Measurements from ENCODE around the gene MX2.
"Not testable (repeated sequence)": the region's sequence is repeated elsewhere in the genome, so short reads cannot be mapped to it uniquely, and the experiment has no call there.

Gene MX2

DNA sequence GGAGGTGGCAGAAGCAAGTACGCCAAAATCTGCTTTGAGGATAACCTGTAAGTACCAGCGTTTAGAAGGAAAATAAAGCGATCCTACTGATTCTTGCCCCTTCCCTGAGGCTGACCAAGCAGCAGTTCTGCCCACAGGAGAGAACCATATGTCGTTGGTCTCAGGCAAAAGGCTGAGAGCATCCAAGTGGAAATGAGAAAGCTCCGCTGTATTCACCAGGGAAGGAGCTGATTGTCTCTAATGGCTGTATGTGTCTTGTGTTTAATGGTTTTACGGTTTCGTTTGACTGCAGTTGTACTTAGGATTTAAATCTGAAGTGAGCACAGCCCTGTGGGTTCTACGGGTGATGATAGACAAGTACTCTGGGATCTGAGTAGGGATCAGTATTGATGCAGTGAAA, 23.4 kb upstream of the MX2 start:
- DNase-seq, result no peak

DNA sequence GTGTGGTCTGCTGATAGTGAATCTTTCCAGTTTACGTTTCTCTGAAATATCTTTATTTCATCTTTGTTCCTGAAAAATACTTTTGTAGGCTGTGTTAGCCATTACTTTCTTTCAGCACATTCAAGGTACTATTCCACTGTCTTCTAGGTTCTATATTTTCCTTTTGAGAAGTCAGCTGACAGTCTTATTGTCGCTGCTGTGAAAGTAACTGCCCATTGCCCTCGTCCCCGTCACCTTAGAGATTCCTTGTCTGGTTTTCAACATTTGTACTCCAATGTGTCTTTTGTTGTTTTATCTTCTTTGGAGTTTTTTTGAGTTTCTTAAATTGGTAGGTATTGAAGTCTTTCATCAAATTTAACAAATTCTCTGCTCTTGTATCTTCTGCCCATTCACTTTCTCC, 19.8 kb upstream of the MX2 start:
- no peak for DNase-seq

DNA sequence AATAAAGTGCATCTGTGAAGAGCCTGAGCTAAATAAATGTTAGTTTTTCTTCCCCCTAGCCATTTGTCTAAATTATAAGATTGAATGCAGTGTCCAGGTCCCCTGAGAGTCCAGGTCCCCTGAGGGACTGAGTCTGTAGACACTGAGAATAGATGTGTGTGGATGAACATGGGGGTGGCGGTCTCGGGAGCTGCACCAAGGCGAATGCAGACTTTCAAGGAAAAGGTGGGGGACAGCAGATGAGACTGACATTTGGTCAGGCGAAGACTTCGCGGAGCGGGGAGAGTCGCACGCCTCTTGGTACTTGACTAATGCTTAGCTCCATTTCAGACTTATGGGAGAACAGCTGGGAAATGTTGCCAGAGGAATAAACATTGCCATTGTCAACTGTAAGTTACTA, 17.7 kb upstream of the MX2 start:
- DNase-seq, result no peak

GRCh38 chr21:41345356-41345755, 16.5 kb upstream of the MX2 start:
- DNase-seq, result no peak

DNA sequence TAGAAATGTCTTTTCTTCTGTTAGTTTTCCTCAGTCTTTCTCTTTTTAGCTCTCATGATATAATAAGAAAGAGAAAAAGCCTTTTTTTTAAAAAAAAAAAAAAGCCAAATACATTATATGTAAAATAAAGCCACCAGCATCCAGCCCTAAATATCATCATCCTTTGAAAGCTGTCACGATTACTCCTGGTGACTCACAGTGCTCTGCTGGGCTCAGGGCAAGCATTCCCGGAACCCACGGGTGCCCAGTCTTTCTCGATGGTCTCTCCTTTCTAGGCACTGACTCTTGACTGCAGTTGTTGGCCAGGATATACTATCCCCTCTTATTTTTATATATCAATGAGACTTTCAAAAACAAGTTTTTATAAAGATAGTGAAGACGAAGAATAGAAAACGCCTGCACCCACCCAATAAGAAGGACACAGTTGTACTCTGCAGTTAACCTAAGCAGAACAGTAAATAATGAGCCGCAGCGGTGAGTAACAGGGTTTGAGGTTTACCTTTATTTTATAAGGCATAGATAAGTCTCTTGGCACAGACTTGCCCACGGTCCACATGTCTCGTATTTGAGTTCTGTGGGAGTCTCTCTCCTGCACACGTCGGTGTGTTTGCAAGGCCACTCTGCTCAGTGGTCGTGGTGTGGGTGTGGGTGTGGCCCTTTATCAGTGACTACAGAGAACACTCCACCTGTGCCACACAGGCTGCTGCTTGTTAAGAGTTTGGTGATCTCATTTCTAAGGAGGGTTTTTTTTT, 15.7 kb upstream of the MX2 start:
- DNase-seq, result no peak

DNA sequence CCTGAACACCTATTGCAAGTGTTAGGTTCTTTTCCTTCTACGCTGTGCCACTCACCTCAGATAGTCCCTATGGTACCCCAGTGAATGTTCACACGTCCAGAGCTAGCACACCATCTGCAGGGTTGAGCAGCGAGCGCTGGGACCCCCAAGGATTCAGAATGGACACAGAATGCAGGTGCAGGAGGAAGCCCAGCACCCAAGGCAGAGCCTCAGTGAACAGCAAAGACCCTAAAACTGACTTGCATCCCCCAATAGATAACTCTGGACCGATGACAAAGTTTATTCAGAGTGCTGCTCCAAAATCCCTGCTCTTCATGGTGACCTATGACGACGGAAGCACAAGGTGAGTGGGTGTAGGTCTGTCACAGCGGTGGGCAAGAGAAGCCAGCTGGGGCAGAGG, 15.1 kb upstream of the MX2 start:
- DNase-seq, result no peak

DNA sequence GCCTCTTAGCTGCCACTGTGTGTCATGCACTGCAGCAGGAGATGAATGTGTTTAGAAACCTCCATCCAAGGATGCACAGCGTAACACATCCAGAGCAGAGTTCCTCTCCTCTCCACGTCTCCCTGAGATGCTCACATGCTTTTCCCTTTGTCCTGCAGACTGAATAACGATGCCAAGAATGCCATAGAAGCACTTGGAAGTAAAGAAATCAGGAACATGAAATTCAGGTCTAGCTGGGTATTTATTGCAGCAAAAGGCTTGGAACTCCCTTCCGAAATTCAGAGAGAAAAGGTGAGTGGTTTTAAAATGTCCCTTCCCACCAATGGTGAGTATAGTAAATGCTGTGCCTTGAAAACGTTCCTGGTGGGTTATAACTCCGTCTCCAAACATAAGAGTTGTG, 13.4 kb upstream of the MX2 start:
- DNase-seq, result no peak

DNA sequence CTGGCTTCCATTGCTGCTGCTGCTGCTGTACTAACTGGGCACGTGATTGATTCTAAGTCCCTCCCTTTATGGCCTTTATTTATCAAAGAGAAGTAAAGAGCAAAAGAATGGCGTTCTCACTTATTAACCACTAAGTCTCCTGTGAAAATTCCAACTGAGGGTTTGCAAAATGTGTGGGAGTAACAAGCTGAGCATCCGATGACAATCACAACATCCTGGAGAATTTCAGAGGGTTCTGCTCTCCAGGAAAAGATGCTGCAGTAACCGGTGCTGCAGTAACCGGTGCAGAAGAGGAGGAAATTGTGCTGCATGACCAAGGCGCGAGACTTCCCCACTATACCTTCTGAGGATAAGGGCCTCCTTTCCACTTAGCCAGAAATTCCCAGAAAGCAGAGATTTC, 12.7 kb upstream of the MX2 start:
- no peak for DNase-seq

GRCh38 chr21:41349619-41350390, 12.0 kb upstream of the MX2 start:
- no peak for DNase-seq

DNA sequence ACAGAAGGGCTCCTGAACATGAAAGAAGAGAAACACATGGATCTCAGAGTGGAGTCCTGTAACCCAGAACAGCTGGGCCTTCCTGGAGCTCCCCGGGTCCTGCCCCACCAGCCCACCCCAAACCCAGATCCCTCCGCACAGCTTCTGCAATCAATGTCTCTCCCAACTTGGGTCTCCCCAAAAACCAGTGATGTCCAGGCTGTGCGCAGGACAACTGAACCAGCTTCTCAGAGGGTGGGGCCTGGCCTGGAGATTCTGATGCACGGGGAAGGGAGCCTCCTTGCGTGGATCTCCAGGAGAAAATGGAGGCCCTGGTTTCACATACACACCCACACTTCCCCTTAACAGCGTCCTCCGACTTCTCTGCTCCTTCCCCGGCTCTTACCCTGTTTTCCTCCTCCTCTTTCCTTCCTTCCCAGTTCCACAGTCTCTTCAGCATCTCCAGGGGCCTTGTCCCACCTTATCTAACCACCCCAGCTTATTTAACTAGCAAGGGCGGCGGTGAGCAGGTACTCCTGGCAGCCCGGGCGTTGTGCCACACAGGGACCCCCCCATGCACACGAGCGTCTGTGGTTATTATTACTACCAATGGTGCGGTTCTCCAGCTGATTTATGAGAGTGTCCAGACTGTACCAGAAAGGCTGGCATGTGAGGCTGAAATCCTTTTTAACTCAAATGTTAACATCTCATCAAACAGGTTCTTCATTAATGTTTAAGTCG, 11.2 kb upstream of the MX2 start:
- DNase-seq, result no peak

GRCh38 chr21:41357546-41357945, 4.3 kb upstream of the MX2 start:
- DNase-seq, result no peak

GRCh38 chr21:41358193-41359166, 3.3 kb upstream of the MX2 start:
- DNase-seq, result no peak

DNA sequence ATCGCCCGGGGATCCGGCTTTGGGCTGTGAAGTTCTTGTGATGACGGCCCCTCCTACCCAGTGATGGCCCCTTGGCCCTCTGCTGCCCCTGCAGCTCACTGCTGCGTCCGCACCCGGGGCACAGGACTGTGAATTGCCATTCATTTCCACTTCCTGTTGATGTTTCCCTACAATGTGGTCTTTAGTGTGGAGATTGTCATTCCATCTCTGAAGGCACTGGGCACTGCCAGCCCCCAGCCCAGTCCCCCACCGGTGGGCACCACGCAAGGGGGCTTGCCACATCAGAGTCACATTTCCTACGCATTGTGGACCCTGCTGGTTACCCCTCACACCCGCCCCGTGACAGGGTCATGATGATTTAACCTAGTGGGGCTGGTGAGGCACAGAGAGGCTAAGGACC, 2.5 kb upstream of the MX2 start:
- no peak for DNase-seq

DNA sequence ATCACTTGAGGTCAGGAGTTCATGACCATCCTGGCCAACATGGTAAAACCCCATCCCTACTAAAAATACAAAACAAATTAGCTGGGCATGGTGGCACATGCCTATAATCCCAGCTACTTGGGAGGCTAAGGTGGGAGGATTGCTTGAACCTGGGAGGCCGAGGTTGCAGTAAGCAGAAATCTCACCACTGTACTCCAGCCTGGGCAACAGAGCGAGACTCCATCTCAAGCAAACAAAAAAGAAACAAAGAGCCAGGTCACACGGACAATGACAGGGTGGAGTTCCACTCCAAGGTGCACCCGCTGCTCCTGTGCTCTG, 2.1 kb upstream of the MX2 start:
- not testable (repeated sequence) for DNase-seq

DNA sequence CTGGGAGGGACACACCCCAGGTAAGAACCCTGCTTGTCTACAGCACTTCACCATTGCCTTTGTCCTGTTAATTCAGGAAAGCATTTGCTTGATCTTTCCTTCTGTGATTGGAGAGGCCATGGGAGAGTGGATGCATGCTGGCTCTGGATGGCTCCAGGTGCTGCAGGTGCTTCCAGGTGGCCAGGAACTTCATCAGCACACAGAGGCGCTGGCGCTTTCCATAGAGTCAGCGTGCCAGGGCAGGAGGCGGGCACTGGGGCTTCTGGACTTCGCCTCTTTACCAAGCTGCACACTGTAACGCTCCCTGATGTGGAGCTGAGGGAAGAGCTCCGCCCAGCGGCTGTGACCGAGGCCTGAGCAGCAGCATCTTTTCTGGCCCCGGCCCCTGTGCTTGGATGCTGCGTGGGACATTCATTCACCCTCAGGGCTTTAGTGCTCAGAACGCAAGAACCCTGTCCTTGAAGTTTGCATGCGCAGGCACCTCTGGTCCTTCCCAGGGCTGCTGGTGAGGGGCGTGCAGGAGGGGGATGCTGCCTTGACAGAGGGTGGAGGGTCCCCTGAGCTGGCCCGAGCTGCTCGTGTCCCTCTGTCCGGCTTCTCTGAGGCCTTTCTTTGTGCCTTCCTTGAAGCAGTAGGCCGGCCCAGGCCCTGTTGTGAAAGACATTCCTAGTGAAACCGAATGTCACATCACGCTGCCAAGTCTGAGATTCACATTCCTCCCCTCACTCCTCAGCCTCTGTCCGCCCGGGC, 1.6 kb upstream of the MX2 start:
- peak; percentile 20 for DNase-seq

- no peak for DNase-seq
Measured at GRCh38 chr21:41361053-41361785, 608 bp upstream of the MX2 start.

DNA sequence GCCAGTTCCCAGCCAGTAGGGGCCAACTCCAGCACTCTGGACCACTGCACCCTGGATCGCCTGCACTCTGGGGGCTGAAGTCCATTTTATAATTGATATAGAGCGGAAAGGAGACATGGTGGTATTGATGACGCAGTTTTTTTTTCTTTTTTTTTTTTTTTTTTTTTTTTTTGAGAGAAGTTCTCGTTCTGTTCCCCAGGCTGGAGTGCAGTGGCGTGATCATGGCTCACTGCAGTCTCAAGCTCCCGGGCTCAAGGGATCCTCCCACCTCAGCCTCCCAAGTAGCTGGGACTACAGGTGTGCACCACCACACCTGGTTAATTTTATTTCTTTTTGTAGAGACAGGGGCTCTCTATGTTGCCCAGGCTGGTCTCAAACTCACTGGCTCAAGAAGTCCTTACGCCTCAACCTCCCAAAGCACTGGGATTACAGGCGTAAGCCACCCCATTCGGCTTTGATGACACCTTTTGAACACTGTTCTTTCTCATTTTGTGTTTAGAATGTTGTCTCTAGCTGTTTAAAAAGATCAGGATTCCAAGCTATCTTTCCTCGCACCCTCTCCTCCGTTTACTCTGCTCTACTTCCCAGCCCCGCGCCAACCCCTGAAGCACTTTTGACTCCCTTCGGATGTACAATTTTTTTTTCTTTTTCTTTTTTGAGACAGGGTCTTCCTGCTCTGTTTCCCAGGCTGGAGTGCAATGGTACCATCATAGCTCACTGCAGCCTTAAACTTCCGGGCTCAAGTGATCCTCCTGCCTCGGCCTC, 960 bp downstream of the MX2 start:
- DNase-seq, result no peak

DNA sequence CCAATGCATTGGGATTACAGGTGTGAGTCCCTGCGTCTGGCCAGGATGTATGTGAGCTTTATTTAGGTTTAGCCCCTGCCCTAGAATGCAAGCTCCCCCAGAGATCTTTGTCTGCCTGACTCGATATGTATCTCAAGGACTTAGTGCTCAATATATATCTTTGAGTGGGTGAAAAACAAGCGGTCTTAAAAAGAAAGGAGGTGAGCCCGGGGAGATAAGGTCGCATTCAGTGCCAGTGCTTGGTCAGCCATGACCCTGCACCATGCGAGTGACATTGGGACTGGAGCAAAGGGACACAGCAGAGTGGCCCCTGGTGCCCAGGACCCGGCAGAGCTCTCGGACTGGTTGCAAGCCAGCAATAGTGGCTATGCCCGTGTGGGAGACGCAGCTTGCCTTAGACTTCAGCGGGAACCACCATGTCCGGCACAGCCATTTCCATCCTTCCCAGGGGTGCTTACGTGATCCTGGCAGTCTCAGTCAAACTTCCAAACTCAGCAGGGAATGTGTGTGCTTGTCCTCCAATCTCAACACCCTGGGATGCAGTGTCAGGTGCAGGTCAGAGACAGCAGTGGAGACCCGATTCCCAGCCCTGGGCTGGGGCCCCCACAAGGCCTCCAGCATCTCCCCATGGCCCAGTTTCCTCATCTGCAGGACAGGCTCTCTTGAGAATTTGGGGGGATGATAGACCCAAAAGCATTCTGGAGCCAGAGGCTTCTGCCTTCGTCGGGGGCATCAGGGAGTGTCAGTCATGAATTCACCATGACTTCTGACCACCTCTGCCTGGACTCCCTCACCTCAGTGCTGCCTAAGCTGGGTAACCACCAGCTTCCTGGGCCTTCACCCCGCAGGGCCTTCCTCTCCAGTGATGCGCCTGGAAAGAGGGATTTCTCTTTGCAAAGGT, 1.8 kb downstream of the MX2 start:
- no peak for DNase-seq

- no peak for DNase-seq
Measured at GRCh38 chr21:41364308-41364707, 2.5 kb downstream of the MX2 start.
